ENCODE data around the gene GIPC2.

- TF ChIP-seq MAX (IDR thresholded peaks at IDR 0.05; ENCODE audit: insufficient read depth, insufficient read length) (no peak), POLR2AphosphoS5 (IDR thresholded peaks at IDR 0.05; ENCODE audit: insufficient read depth, low read depth, low read length) (no peak), POLR2A (IDR thresholded peaks at IDR 0.05; ENCODE audit: low read depth, low read length) (no peak), MYC (IDR thresholded peaks at IDR 0.05; ENCODE audit: low read depth, low read length) (no peak), EZH2 (IDR thresholded peaks at IDR 0.05; ENCODE audit: borderline replicate concordance, low read depth, low read length, severe bottlenecking) (no peak), JUN (IDR thresholded peaks at IDR 0.05; ENCODE audit: borderline replicate concordance, insufficient read depth, insufficient read length, low read depth) (no peak), CTCF (IDR thresholded peaks at IDR 0.05; ENCODE audit: extremely low read depth in 1 of 2, insufficient read depth in 1 of 2, low read depth in 1 of 2, low read length in 2 of 2) (no peak), GATA2 (IDR thresholded peaks at IDR 0.05; ENCODE audit: insufficient read depth, insufficient read length, low read depth, low read length) (peak; percentile 77), FOS (IDR thresholded peaks at IDR 0.05; ENCODE audit: borderline replicate concordance, insufficient read depth, low read length) (peak; percentile 75)
Observed at GRCh38 chr1:78171736-78172590, 126.2 kb downstream of the GIPC2 start.
